ENCODE data around the gene GIT2.
"Not testable (repeated sequence)": the region's sequence is repeated elsewhere in the genome, so short reads cannot be mapped to it uniquely, and the experiment has no call there.

GIT2 gene

GRCh38 chr12:109915171-109916040 lies 80.8 kb downstream of the GIT2 start:
- no peak for DNase-seq

- DNase-seq: no peak
Measured at GRCh38 chr12:109914461-109914860, 81.7 kb downstream of the GIT2 start.

- no peak for DNase-seq
Measured at GRCh38 chr12:109912855-109913321, 83.3 kb downstream of the GIT2 start.

- no peak for DNase-seq
Measured at GRCh38 chr12:109910969-109911348, 85.2 kb downstream of the GIT2 start.

- no peak for DNase-seq
Measured at GRCh38 chr12:109910254-109910968, 85.8 kb downstream of the GIT2 start.

- no peak for DNase-seq
Measured at GRCh38 chr12:109905301-109905700, 90.9 kb downstream of the GIT2 start.

- no peak for DNase-seq
Measured at GRCh38 chr12:109902891-109903418, 93.2 kb downstream of the GIT2 start.

- DNase-seq: no peak
Measured at GRCh38 chr12:109900752-109901580, 95.2 kb downstream of the GIT2 start.

- peak; percentile 47 for DNase-seq
Measured at GRCh38 chr12:109899783-109900751, 96.1 kb downstream of the GIT2 start, which contains the start of gene TCHP. TCHP (plus strand) TSS chr12:109900274; CDS start chr12:109903027, 2,753 bp downstream.

- not testable (repeated sequence) for DNase-seq
Measured at GRCh38 chr12:109899345-109899744, 96.8 kb downstream of the GIT2 start.

- no peak for DNase-seq
Measured at GRCh38 chr12:109897029-109897428, 99.1 kb downstream of the GIT2 start.

- no peak for DNase-seq
Measured at GRCh38 chr12:109896188-109896587, 100.0 kb downstream of the GIT2 start.

- no peak for DNase-seq
Measured at GRCh38 chr12:109894939-109895338, 101.2 kb downstream of the GIT2 start.

GRCh38 chr12:109893261-109893995 lies 102.7 kb downstream of the GIT2 start:
- DNase-seq: no peak

GRCh38 chr12:109892748-109893147 lies 103.4 kb downstream of the GIT2 start:
- DNase-seq: no peak

GRCh38 chr12:109892165-109892715 lies 103.9 kb downstream of the GIT2 start:
- no peak for DNase-seq

GRCh38 chr12:109891731-109892130 lies 104.4 kb downstream of the GIT2 start:
- DNase-seq: not testable (repeated sequence)

GRCh38 chr12:109890620-109891170 lies 105.5 kb downstream of the GIT2 start:
- no peak for DNase-seq

- no peak for DNase-seq
Measured at GRCh38 chr12:109888179-109889020, 107.8 kb downstream of the GIT2 start.
